ENCODE results near the gene HIC2.
"Not testable (repeated sequence)": the region's sequence is repeated elsewhere in the genome, so short reads cannot be mapped to it uniquely, and the experiment has no call there.

Gene HIC2

GRCh38 chr22:21416375-21416774 lies 796 bp upstream of the HIC2 start:
- not testable (repeated sequence) for H3K27me3 ChIP-seq (ENCODE audit: insufficient read depth, low read depth, severe bottlenecking); H3K27ac ChIP-seq

GRCh38 chr22:21417853-21418252 lies 682 bp downstream of the HIC2 start:
- peak; percentile 48 for DNase-seq
- peak overlapping the region; percentile 46 for H3K4me3 ChIP-seq (ENCODE audit: low read depth, low read length)
- H3K27me3 ChIP-seq (ENCODE audit: insufficient read depth, low read depth, severe bottlenecking); H3K36me3 ChIP-seq; H3K9me3 ChIP-seq (ENCODE audit: severe bottlenecking): not testable (repeated sequence)
- peak overlapping the region; percentile 66 for H3K27ac ChIP-seq

More at GRCh38 chr22:21416375-21416774, 796 bp upstream of the HIC2 start:
- not testable (repeated sequence) for DNase-seq; H3K4me3 ChIP-seq (ENCODE audit: low read depth, low read length); H3K9me3 ChIP-seq (ENCODE audit: severe bottlenecking); H3K36me3 ChIP-seq

GRCh38 chr22:21418974-21419638 lies 1.9 kb downstream of the HIC2 start:
- not testable (repeated sequence) for H3K27ac ChIP-seq; H3K4me3 ChIP-seq (ENCODE audit: low read depth, low read length); H3K27me3 ChIP-seq (ENCODE audit: insufficient read depth, low read depth, severe bottlenecking); H3K9me3 ChIP-seq (ENCODE audit: severe bottlenecking); DNase-seq; H3K36me3 ChIP-seq

- H3K27ac ChIP-seq; H3K4me3 ChIP-seq (ENCODE audit: low read depth, low read length); H3K36me3 ChIP-seq; H3K27me3 ChIP-seq (ENCODE audit: insufficient read depth, low read depth, severe bottlenecking); H3K9me3 ChIP-seq (ENCODE audit: severe bottlenecking); DNase-seq: not testable (repeated sequence)
Observed at GRCh38 chr22:21420180-21420763, 3.1 kb downstream of the HIC2 start.

GRCh38 chr22:21424084-21424709 lies 7.0 kb downstream of the HIC2 start:
- H3K27me3 ChIP-seq (ENCODE audit: insufficient read depth, low read depth, severe bottlenecking); H3K9me3 ChIP-seq (ENCODE audit: severe bottlenecking); H3K4me3 ChIP-seq (ENCODE audit: low read depth, low read length); H3K27ac ChIP-seq; H3K36me3 ChIP-seq; DNase-seq: not testable (repeated sequence)

- not testable (repeated sequence) for H3K27me3 ChIP-seq (ENCODE audit: insufficient read depth, low read depth, severe bottlenecking); H3K4me3 ChIP-seq (ENCODE audit: low read depth, low read length); H3K9me3 ChIP-seq (ENCODE audit: severe bottlenecking); H3K27ac ChIP-seq; H3K36me3 ChIP-seq; DNase-seq
Observed at GRCh38 chr22:21434378-21435233, 17.4 kb downstream of the HIC2 start.

GRCh38 chr22:21435998-21436810 lies 19.0 kb downstream of the HIC2 start:
- H3K27me3 ChIP-seq (ENCODE audit: insufficient read depth, low read depth, severe bottlenecking); H3K36me3 ChIP-seq; DNase-seq; H3K4me3 ChIP-seq (ENCODE audit: low read depth, low read length); H3K9me3 ChIP-seq (ENCODE audit: severe bottlenecking); H3K27ac ChIP-seq: not testable (repeated sequence)

- H3K27ac ChIP-seq; DNase-seq; H3K36me3 ChIP-seq; H3K4me3 ChIP-seq (ENCODE audit: low read depth, low read length); H3K27me3 ChIP-seq (ENCODE audit: insufficient read depth, low read depth, severe bottlenecking); H3K9me3 ChIP-seq (ENCODE audit: severe bottlenecking): not testable (repeated sequence)
Observed at GRCh38 chr22:21438013-21438412, 20.8 kb downstream of the HIC2 start.

- H3K9me3 ChIP-seq (ENCODE audit: severe bottlenecking); DNase-seq; H3K27me3 ChIP-seq (ENCODE audit: insufficient read depth, low read depth, severe bottlenecking); H3K4me3 ChIP-seq (ENCODE audit: low read depth, low read length); H3K27ac ChIP-seq: not testable (repeated sequence)
- H3K36me3 ChIP-seq: peaks cover 18% of the 10 kb centered on the region
Observed at GRCh38 chr22:21440018-21440636, 23.0 kb downstream of the HIC2 start.

- DNase-seq; H3K27me3 ChIP-seq (ENCODE audit: insufficient read depth, low read depth, severe bottlenecking); H3K4me3 ChIP-seq (ENCODE audit: low read depth, low read length); H3K9me3 ChIP-seq (ENCODE audit: severe bottlenecking); H3K27ac ChIP-seq: not testable (repeated sequence)
- H3K36me3 ChIP-seq: peaks cover 24% of the 10 kb centered on the region
Observed at GRCh38 chr22:21440676-21441075, 23.5 kb downstream of the HIC2 start.

- DNase-seq; H3K27ac ChIP-seq; H3K4me3 ChIP-seq (ENCODE audit: low read depth, low read length); H3K9me3 ChIP-seq (ENCODE audit: severe bottlenecking); H3K27me3 ChIP-seq (ENCODE audit: insufficient read depth, low read depth, severe bottlenecking): not testable (repeated sequence)
- peaks cover 29% of the 10 kb centered on the region for H3K36me3 ChIP-seq
Observed at GRCh38 chr22:21441170-21441569, 24.0 kb downstream of the HIC2 start.

- not testable (repeated sequence) for H3K4me3 ChIP-seq (ENCODE audit: low read depth, low read length); H3K9me3 ChIP-seq (ENCODE audit: severe bottlenecking); H3K27me3 ChIP-seq (ENCODE audit: insufficient read depth, low read depth, severe bottlenecking); H3K27ac ChIP-seq; DNase-seq
- H3K36me3 ChIP-seq: peaks cover 38% of the 10 kb centered on the region
Observed at GRCh38 chr22:21442123-21442522, 25.0 kb downstream of the HIC2 start.

GRCh38 chr22:21442646-21443045 lies 25.5 kb downstream of the HIC2 start:
- H3K27me3 ChIP-seq (ENCODE audit: insufficient read depth, low read depth, severe bottlenecking); H3K9me3 ChIP-seq (ENCODE audit: severe bottlenecking); DNase-seq; H3K4me3 ChIP-seq (ENCODE audit: low read depth, low read length); H3K27ac ChIP-seq: not testable (repeated sequence)
- H3K36me3 ChIP-seq: peaks cover 44% of the 10 kb centered on the region
